Measurements from ENCODE around the gene STRIP1.

DNA sequence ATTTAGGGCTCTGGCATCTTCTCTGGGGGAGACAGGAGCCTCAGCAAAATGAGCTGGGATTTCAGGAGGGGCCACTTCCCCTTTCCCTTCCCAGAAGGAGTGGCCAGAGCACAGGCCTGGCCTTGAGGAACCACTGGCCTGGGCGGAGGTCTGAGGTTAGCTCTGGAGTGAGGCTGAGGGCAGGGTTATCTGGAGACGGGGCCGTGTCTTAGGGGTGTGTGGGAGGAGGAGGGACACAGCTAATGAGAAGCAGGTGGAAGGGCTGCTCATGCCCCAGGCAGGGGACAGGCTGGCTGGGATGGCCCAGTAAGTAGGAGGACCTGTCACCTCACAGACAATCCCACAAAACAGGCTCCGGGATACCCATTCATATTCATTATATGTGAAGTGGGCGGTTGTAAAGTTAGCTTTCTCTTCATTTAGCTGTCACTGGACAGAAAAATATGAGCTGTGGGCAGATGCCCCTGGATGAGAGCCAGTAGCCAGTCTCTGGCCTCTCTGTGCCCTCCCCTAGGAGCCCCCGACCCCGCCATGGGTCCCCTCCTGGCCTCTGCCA is 23.6 kb downstream of the STRIP1 start:
- TF ChIP-seq, protein P1, sequence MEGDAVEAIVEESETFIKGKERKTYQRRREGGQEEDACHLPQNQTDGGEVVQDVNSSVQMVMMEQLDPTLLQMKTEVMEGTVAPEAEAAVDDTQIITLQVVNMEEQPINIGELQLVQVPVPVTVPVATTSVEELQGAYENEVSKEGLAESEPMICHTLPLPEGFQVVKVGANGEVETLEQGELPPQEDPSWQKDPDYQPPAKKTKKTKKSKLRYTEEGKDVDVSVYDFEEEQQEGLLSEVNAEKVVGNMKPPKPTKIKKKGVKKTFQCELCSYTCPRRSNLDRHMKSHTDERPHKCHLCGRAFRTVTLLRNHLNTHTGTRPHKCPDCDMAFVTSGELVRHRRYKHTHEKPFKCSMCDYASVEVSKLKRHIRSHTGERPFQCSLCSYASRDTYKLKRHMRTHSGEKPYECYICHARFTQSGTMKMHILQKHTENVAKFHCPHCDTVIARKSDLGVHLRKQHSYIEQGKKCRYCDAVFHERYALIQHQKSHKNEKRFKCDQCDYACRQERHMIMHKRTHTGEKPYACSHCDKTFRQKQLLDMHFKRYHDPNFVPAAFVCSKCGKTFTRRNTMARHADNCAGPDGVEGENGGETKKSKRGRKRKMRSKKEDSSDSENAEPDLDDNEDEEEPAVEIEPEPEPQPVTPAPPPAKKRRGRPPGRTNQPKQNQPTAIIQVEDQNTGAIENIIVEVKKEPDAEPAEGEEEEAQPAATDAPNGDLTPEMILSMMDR (conservative IDR thresholded peaks at IDR 0.05) = no peak
- TF ChIP-seq EZH2 (IDR thresholded peaks at IDR 0.05; ENCODE audit: low read depth) = no peak

Measured in PC-9 (cell line).